Neural crest cell (in vitro differentiated cells): ENCODE data around the gene PDPN. TPM values are rescaled to one million over a fixed set of nuclear protein-coding genes. Genes with fewer than 3 reads are reported as not detected.

Experiments used
- DNase-seq: peaks from one replicate; pipeline ENCODE4 v3.0.0; 2021; ENCODE audit warnings: low read depth, mixed read lengths, low spot score
- H3K27ac Mint-ChIP-seq: one replicate; pipeline ENCODE4 v1.8.0; 2021; ENCODE audit warnings: mild to moderate bottlenecking, mixed read lengths; ENCODE audit not compliant: unreplicated experiment
- H3K27me3 Mint-ChIP-seq: 2 replicates; pipeline ENCODE4 v1.8.0; 2021; ENCODE audit warnings: low read depth, mild to moderate bottlenecking, mixed read lengths
- H3K36me3 Mint-ChIP-seq: 2 replicates; pipeline ENCODE4 v1.8.0; 2021; ENCODE audit warnings: low read depth, mild to moderate bottlenecking, mixed read lengths
- H3K4me1 Mint-ChIP-seq: 2 replicates; pipeline ENCODE4 v1.8.0; 2021; ENCODE audit warnings: mixed read lengths
- H3K4me3 Mint-ChIP-seq: one replicate; pipeline ENCODE4 v1.8.0; 2021; ENCODE audit warnings: mild to moderate bottlenecking, mixed read lengths
- H3K9me3 Mint-ChIP-seq: 2 replicates; pipeline ENCODE4 v1.8.0; 2021; ENCODE audit warnings: mixed read lengths
- CTCF ChIP-seq: fragments of 200-600 bp; sonication (generic); conservative IDR thresholded peaks from 2 replicates; pipeline ENCODE4 v1.5.0; 2021; ENCODE audit warnings: antibody characterized with exemption, mild to moderate bottlenecking
- total RNA-seq: library from RNA; stranded (reverse); gene quantifications from 2 replicates; pipeline ENCODE4 v1.2.1, GENCODE V29; 2021

The PDPN gene
- total RNA-seq, 1 donor from 2014 or later: 47.4 TPM

GRCh38 chr1:13624526-13624925 is 40.9 kb downstream of the PDPN start:
- no peaks in the 10 kb centered on the region for H3K27me3 Mint-ChIP-seq
- TF ChIP-seq CTCF: no peak
- no peak overlapping the region for H3K4me3 Mint-ChIP-seq
- no peaks in the 10 kb centered on the region for H3K36me3 Mint-ChIP-seq
- H3K27ac Mint-ChIP-seq: no peak overlapping the region
- peaks cover 2% of the 10 kb centered on the region for H3K9me3 Mint-ChIP-seq
- no peaks in the 10 kb centered on the region for H3K4me1 Mint-ChIP-seq
- DNase-seq: no peak

- Mint-ChIP-seq H3K4me1 (no peaks in the 10 kb centered on the region), H3K4me3 (no peak overlapping the region), H3K27ac (no peak overlapping the region), H3K9me3 (peaks cover 2% of the 10 kb centered on the region), H3K27me3 (no peaks in the 10 kb centered on the region), H3K36me3 (peaks cover 2% of the 10 kb centered on the region)
- DNase-seq: no peak
- no peak for TF ChIP-seq CTCF
These were observed 43.5 kb downstream of the PDPN start for GRCh38 chr1:13627127-13627526.

- Mint-ChIP-seq H3K36me3 (peaks cover 2% of the 10 kb centered on the region), H3K27ac (no peak overlapping the region), H3K4me3 (no peak overlapping the region), H3K9me3 (peaks cover 2% of the 10 kb centered on the region), H3K4me1 (no peaks in the 10 kb centered on the region), H3K27me3 (no peaks in the 10 kb centered on the region)
- TF ChIP-seq CTCF: no peak
- no peak for DNase-seq
These were observed 44.6 kb downstream of the PDPN start for GRCh38 chr1:13628218-13628617.

GRCh38 chr1:13628711-13629110 is 45.1 kb downstream of the PDPN start:
- no peak overlapping the region for H3K4me3 Mint-ChIP-seq
- H3K9me3 Mint-ChIP-seq: peaks cover 2% of the 10 kb centered on the region
- peaks cover 2% of the 10 kb centered on the region for H3K36me3 Mint-ChIP-seq
- no peaks in the 10 kb centered on the region for H3K4me1 Mint-ChIP-seq
- no peak for TF ChIP-seq CTCF
- H3K27ac Mint-ChIP-seq: no peak overlapping the region
- DNase-seq: no peak
- no peaks in the 10 kb centered on the region for H3K27me3 Mint-ChIP-seq

- H3K4me1 Mint-ChIP-seq: no peaks in the 10 kb centered on the region
- TF ChIP-seq CTCF: no peak
These were observed 58.8 kb downstream of the PDPN start for GRCh38 chr1:13642306-13643004.

More at GRCh38 chr1:13642306-13643004, 58.8 kb downstream of the PDPN start:
- Mint-ChIP-seq H3K4me3 (no peak overlapping the region), H3K27me3 (no peaks in the 10 kb centered on the region), H3K9me3 (peaks cover 7% of the 10 kb centered on the region), H3K36me3 (no peaks in the 10 kb centered on the region), H3K27ac (no peak overlapping the region)
- no peak for DNase-seq
